Limb (tissue), 2 donors: ENCODE results near the gene PTPRH.
A peak's percentile ranks its signal among the peaks of the same experiment; 100 is the strongest.
"Not testable (repeated sequence)": the region's sequence is repeated elsewhere in the genome, so short reads cannot be mapped to it uniquely, and the experiment has no call there.

ENCODE experiments used
- DNase-seq, 2 donors: peaks; one replicate each; pipeline ENCODE4 v3.0.0-alpha.2; 2016; ENCODE audit errors: extremely low spot score in 2 of 2

Gene PTPRH

DNA sequence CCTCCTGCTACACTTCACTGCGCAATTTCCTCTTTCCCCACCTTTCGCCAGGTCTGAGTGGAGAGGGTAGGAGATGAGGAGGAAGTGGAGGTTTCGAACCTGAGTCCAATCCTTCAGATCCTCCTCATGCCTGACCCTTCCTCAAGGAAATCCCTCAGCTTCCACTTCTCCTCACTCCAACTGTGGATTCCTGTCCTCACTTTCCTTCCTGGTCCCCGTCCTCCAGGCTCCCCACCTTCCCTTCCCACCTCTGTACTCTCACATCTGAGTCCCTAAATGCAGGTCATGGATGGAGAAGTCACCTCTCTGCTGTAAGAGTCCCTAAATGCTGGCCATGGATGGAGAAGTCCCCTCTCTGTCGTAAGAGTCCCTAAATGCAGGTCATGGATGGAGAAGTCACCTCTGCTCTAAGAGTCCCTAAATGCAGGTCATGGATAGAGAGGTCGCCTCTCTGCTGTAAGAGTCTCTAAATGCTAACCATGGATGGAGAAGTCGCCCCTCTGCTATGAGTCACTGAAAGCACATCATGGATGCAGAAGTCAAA, 16.2 kb upstream of the PTPRH start:
- no peak for DNase-seq

GRCh38 chr19:55224679-55225414, 15.5 kb upstream of the PTPRH start:
- not testable (repeated sequence) for DNase-seq

GRCh38 chr19:55224038-55224665, 14.9 kb upstream of the PTPRH start:
- no peak for DNase-seq

DNA sequence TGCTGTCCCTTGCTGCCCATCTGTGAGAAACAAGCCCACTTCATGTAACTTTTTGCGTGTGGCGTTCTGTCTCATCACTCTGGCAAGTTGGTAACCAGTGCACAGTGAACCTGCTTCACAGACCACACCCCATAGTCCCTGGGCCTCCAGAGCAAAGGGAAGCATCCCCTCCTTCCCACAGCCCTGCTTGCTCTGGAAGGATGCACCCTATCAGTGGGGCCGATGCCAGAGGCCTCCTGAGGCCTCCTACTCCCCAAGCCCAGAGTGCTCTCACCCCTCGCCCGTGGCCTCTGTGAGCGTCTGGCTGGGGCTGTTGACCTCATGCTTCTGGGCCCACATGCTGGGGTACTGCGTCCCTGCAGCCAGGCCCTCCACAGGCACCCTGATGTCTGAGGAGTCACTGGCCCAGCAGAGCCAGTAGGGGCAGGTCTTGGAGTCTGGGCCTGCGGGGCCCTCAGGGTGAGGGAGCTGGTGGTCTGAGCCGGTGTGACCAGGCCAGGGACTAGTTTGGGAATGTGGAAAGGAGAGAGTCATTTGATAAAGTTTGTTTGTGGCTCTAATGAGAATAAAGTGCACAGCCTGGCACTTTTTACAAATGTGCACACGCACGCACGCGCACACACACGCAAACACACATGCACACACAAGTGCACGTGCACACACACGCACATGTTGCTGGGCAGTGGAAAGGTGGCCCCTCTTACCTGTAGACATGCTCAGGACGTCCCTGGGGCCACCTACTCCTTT, 14.2 kb upstream of the PTPRH start:
- DNase-seq = no peak

DNA sequence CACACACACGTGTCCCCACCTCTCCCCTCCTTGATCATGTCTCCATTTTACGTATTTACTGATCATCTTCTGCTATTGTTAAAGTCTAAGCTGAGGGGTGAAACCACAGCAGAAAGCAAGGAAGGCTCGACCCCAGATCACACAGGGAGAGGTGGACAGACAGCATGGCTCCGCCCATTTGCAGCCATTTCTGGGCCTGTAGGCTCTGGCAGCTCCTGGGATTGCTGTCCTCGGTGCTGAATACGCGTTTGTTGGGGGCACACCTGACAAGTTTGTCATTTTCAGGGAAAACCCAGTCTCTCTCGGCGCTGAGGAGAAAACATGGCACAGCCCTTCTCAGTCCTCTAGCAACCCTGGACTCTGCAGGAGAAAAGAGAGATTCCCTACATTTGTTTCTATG, 11.2 kb upstream of the PTPRH start:
- no peak for DNase-seq

DNA sequence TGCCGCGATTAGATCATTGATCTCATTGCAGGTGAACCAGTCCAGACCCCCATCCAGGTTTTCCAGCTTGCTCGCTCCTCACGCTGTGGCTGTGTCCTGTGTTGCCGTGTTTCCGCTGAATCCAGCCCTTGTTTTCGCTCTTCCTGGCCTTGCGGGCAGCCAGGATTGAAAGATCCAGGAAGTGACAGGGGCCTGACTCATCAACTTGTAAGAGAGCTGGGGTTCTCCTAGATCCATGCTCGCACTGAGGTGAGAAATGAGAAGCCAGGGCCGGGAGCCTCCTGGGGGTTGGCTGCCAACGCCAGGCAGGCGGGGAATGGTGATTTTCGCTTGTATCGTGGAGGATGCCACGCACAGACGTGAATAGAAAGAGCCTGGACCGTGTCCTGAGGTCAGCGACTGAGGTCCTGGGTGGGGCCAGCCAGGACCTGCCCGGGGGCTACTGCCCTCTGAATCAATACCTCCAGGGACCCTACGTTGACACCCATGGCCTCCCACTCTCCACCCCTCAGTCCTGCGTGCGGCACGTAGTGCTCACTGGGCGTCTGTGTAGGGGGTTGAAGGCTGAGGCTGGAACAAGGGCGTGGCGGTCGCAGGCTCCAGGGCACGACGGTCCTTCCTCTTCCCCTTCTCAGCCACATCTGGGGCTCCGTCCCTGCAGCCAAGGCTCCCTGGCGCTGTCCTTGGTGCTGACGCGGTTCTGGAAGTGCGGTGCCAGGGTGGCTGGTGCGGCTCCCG, 7.3 kb upstream of the PTPRH start:
- DNase-seq = peak; percentile 59 to 82

DNA sequence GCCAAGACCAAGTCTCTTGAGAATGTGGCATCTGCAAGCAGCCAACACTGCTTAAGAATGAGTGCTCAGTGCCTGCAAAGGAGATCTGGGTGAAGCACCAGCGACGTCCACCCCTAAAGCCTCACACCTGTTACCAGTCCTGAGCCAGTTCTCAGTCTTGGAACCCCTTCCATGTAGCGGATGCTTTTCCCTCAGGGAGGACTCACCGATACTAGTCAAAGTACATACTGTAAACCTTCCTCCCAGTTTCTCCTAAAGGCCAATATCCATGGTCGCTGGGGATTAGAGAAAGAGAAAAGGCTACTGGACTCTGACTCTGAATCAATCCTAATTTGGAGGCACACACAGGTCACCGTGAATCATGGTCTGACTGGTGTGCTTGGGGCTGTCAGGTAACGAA, 4.2 kb upstream of the PTPRH start:
- DNase-seq = no peak

DNA sequence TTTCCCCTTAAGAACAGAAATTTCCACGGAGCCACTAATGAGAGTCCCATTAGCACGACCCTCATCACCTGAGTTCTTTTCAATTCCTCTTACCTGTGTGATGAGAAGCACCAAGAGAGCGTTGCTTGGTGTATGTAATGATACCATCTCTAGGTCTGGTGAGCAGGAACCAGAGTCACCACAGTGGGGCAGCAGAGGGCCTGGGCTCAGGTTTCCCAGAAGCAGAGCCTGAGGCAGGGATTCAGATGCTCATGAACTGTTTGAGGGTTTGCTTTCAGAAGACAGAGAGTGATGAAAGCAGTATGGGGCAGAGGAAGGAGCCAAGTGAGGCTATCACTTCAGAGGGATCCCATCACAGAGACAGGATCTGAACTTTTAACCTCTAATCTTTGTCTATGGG, 3.1 kb upstream of the PTPRH start:
- DNase-seq = no peak

GRCh38 chr19:55209693-55210472, 582 bp upstream of the PTPRH start:
- no peak for DNase-seq

GRCh38 chr19:55206664-55207500, 2.4 kb downstream of the PTPRH start:
- DNase-seq = peak in 1 of 2 donors; percentile 58

- not testable (repeated sequence) for DNase-seq
Observed at GRCh38 chr19:55202199-55202598, 7.1 kb downstream of the PTPRH start.

GRCh38 chr19:55199620-55200204, 9.6 kb downstream of the PTPRH start:
- no peak for DNase-seq

GRCh38 chr19:55198651-55199050, 10.7 kb downstream of the PTPRH start:
- DNase-seq = no peak

DNA sequence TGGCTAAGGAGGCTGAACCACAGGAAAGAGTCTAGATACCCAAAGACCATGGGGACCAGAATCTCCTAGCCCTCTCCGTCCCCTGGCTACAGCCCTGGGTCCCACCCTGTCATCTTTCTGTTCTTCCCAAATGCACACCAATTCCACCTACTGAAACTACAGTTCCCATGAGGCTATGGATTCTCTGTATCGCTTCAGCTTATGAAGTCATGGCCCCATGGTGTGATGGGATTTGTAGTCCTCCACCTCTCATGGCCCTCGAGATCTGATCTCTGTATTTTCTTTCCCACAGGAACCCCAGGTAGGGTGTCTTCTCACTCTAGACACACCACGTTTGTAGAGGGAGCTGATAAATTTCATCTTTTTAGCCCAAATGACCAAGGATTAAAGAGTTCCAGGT, 11.8 kb downstream of the PTPRH start:
- DNase-seq = no peak

DNA sequence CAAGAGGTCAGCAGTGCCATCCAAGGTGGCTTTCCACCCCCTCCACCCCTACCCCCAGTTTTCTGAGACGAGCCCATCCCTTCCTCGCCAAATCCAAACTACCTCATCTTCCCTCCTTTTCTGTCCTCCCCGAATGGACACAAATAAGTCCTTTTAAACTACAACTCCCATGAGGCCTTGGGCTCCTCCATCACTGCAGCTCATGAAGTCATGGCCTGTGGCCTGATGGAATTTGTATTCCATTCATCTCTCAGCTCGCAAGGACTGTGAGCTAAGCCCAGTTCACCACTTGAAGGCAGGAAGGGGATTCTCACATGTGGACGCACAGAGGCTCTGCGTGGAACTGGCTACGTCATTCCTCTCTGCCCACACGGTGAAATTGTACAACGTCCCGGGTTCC, 12.5 kb downstream of the PTPRH start:
- DNase-seq = no peak

DNA sequence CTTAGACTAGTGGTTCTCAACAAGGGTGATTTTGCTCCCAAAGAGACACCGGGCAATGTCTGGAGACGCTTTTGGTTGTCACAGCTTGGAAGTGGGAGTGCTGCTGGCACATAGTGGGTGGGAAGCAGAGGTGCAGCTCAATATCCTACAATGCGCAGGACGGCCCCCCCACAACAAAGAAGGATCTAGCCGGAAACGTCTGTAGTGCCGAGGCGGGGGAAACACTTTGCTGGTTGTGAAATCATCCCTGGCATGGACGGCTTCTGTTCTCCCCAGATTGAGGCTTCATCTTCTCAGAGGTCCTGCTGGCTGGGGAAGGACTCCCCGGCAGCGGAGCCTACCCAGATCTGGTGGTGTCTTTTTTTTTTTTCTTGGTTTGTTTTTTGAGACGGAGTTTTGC, 15.8 kb downstream of the PTPRH start:
- no peak for DNase-seq

GRCh38 chr19:55189403-55189835, 19.9 kb downstream of the PTPRH start:
- no peak for DNase-seq

DNA sequence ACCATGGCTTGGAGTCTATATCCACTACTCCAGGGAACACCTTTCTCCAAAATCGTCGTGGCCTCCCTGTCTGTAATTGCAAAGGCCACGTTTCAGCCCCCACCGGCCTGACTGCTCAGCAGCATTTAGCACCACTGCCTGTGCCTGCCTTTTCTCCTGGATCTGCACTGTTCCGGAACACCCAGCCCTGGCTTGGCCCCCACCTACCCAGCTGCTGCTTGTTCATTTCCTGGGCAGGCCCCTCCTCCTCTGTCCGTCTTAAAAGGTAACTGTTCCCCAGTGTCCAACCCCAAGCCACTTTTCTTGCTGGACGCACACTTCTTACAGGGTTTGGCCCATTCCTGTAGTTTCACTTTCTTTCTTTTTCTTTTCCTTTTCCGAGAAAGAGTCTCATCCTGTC, 20.7 kb downstream of the PTPRH start:
- DNase-seq = no peak

DNA sequence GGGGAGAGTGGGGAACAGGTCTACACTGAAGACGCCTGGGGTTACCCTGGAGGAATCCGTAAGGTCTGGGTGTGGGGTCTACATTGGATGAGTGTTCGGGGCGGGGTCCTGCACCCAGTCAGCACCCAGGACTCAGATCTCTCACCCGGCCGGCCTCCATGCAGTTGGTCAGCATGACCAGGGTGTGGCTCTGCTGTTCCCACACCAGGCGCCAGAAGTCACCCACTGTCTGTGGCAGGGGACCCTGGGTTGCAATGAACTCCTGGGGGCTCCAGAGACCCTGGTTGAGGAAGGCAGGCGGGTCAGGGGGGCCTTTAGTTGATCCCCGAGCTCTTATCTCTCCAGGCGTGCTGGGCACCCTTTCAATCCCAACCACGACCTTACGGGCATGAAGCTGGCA, 23.2 kb downstream of the PTPRH start:
- no peak for DNase-seq

GRCh38 chr19:55181740-55182139, 27.6 kb downstream of the PTPRH start:
- no peak for DNase-seq
